Mammary epithelial cell (primary cell): ENCODE measurements around the gene KRTAP15-1.

Experiments used
- EZH2 ChIP-seq: IDR thresholded peaks from 2 replicates; pipeline ENCODE4 v1.6.1; 2012; ENCODE audit warnings: low read length, inconsistent platforms, borderline replicate concordance
- TF ChIP-seq, protein P1 (sequence below), 2 donors: IDR thresholded peaks in 1 of 2; conservative IDR thresholded peaks in 1 of 2; 2 replicates each; pipeline ENCODE4 v1.5.1; 2011 to 2012; ENCODE audit warnings: inconsistent platforms in 2 of 2, low read length in 2 of 2, mild to moderate bottlenecking in 2 of 2, control low read depth in 1 of 2, low read depth in 1 of 2; ENCODE audit not compliant: insufficient read depth in 1 of 2; ENCODE audit errors: extremely low read depth in 1 of 2

DNA sequence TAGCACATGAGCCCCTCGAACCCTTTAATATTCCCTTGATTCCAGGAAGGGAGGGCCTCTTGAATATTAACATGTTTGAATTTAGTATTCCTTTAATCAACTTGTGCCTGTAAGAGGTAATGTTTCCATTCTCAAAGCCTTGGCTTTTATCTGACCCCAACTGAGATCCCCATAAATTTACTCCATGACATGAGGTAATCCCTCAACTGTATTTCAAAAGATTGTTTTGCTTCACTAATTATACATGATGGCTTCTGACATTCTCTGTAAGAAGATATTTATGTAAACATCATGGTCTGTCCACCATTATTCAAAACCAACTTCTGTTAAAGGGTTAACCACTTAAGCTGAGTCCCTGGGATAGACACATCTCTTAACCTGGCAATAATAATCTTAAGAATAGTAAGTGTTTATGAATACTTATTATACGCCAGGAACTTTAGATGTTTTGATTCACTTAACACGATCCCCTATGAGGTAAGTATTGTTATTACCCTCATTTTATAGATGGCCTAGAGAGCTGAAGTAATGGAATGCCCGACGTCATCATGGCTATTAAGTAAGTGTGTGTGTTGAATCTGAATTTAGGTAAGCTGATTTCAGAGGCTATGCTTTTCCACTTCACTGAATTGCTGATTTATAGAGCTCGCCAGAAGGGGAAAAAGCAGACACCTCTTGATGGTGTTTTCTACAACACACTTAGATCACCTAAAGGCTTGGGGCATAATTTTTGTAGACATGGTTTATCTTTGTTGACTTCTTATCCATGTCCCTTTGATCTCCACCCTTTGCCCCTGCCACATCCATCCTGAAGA, 29.0 kb downstream of the KRTAP15-1 start:
- TF ChIP-seq, protein P1, sequence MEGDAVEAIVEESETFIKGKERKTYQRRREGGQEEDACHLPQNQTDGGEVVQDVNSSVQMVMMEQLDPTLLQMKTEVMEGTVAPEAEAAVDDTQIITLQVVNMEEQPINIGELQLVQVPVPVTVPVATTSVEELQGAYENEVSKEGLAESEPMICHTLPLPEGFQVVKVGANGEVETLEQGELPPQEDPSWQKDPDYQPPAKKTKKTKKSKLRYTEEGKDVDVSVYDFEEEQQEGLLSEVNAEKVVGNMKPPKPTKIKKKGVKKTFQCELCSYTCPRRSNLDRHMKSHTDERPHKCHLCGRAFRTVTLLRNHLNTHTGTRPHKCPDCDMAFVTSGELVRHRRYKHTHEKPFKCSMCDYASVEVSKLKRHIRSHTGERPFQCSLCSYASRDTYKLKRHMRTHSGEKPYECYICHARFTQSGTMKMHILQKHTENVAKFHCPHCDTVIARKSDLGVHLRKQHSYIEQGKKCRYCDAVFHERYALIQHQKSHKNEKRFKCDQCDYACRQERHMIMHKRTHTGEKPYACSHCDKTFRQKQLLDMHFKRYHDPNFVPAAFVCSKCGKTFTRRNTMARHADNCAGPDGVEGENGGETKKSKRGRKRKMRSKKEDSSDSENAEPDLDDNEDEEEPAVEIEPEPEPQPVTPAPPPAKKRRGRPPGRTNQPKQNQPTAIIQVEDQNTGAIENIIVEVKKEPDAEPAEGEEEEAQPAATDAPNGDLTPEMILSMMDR (conservative IDR thresholded peaks at IDR 0.05 in 1 of 2, IDR thresholded peaks at IDR 0.05 in 1 of 2; ENCODE audit: extremely low read depth in 1 of 2, insufficient read depth in 1 of 2, low read depth in 1 of 2, low read length in 2 of 2), result no peak
- TF ChIP-seq EZH2, result no peak
